NCI-H2196 treated with DMSO at 0.1 percent for 48 hours (cell line): Measurements from ENCODE around the gene GPR22.

ENCODE experiments used
- DNase-seq: peaks from one replicate; lab custom pipeline; 2025; ENCODE audit not compliant: unreplicated experiment; lab: John Stamatoyannopoulos, UW

GPR22 gene

GRCh38 chr7:107474104-107474521, 4.3 kb downstream of the GPR22 start:
- no peak for DNase-seq

GRCh38 chr7:107479303-107479702, 9.4 kb downstream of the GPR22 start:
- DNase-seq: no peak

- no peak for DNase-seq
These were observed 11.1 kb downstream of the GPR22 start for GRCh38 chr7:107480932-107481331.

GRCh38 chr7:107482571-107482970, 12.7 kb downstream of the GPR22 start:
- no peak for DNase-seq

- no peak for DNase-seq
These were observed 16.2 kb downstream of the GPR22 start for GRCh38 chr7:107486041-107486440.

- DNase-seq: no peak
These were observed 23.0 kb downstream of the GPR22 start for GRCh38 chr7:107492875-107493274.

GRCh38 chr7:107494315-107494751, 24.5 kb downstream of the GPR22 start:
- no peak for DNase-seq

- no peak for DNase-seq
These were observed 25.0 kb downstream of the GPR22 start for GRCh38 chr7:107494884-107495283.

- no peak for DNase-seq
These were observed 25.7 kb downstream of the GPR22 start for GRCh38 chr7:107495516-107495915.

GRCh38 chr7:107499731-107500130, 29.9 kb downstream of the GPR22 start:
- DNase-seq: no peak

GRCh38 chr7:107501593-107501992, 31.7 kb downstream of the GPR22 start:
- no peak for DNase-seq

- DNase-seq: no peak
These were observed 32.3 kb downstream of the GPR22 start for GRCh38 chr7:107502154-107502553.

- no peak for DNase-seq
These were observed 32.9 kb downstream of the GPR22 start for GRCh38 chr7:107502797-107503196.

GRCh38 chr7:107503687-107504086, 33.8 kb downstream of the GPR22 start:
- DNase-seq: no peak

- DNase-seq: no peak
These were observed 35.5 kb downstream of the GPR22 start for GRCh38 chr7:107505362-107505761.

GRCh38 chr7:107505997-107506673, 36.3 kb downstream of the GPR22 start:
- peak; percentile 77 for DNase-seq

- peak; percentile 54 for DNase-seq
These were observed 37.0 kb downstream of the GPR22 start for GRCh38 chr7:107506674-107507339.
